ENCODE results near the gene PDK3. TPM values are rescaled to one million over a fixed set of nuclear protein-coding genes. Genes with fewer than 3 reads are reported as not detected.

PDK3 gene
- total and polyA plus RNA-seq, 2 experiments from 2014 or later = 22.5 to 23.4 TPM

GRCh38 chrX:24427747-24428019 lies 37.4 kb upstream of the PDK3 start:
- Histone ChIP-seq H3K9me2 (replicated peaks; ENCODE audit: insufficient read depth) (no peaks in the 10 kb centered on the region), H3K27ac (peak overlapping the region; percentile 77), H3K4me1 (ENCODE audit: insufficient read depth) (peaks cover 16% of the 10 kb centered on the region), H3K79me2 (no peaks in the 10 kb centered on the region), H3K36me3 (replicated peaks; ENCODE audit: insufficient read depth, low read depth) (no peaks in the 10 kb centered on the region), H3K4me2 (no peak overlapping the region), H2AFZ (no peak overlapping the region), H3K27me3 (no peaks in the 10 kb centered on the region), H4K20me1 (ENCODE audit: insufficient read depth, poor library complexity, severe bottlenecking) (no peaks in the 10 kb centered on the region), H3K4me3 (no peak overlapping the region), H3K9me3 (ENCODE audit: low read depth) (no peaks in the 10 kb centered on the region)
- TF ChIP-seq EZH2phosphoT487 (IDR thresholded peaks at IDR 0.05; ENCODE audit: low read depth, severe bottlenecking, unreplicated experiment) (no peak), CTCF (IDR thresholded peaks at IDR 0.05; ENCODE audit: poor library complexity) (no peak), EZH2 (IDR thresholded peaks at IDR 0.05; ENCODE audit: borderline replicate concordance) (no peak)
- 62% methylated on average over 1 of the region's 1 CpG for WGBS (ENCODE audit: low lambda C conversion rate, missing lambda C conversion rate)
- no peak for DNase-seq (ENCODE audit: low spot score)

GRCh38 chrX:24428516-24428915 lies 36.6 kb upstream of the PDK3 start:
- Histone ChIP-seq H3K4me1 (ENCODE audit: insufficient read depth) (peaks cover 16% of the 10 kb centered on the region), H3K9me2 (replicated peaks; ENCODE audit: insufficient read depth) (no peaks in the 10 kb centered on the region), H3K36me3 (replicated peaks; ENCODE audit: insufficient read depth, low read depth) (no peaks in the 10 kb centered on the region), H3K79me2 (no peaks in the 10 kb centered on the region), H3K4me3 (no peak overlapping the region), H3K27me3 (no peaks in the 10 kb centered on the region), H4K20me1 (ENCODE audit: insufficient read depth, poor library complexity, severe bottlenecking) (no peaks in the 10 kb centered on the region), H3K27ac (peak overlapping the region; percentile 77), H3K4me2 (no peak overlapping the region), H3K9me3 (ENCODE audit: low read depth) (no peaks in the 10 kb centered on the region), H2AFZ (no peak overlapping the region)
- TF ChIP-seq EZH2 (IDR thresholded peaks at IDR 0.05; ENCODE audit: borderline replicate concordance) = no peak
- WGBS (ENCODE audit: low lambda C conversion rate, missing lambda C conversion rate) = 93% methylated on average over 4 of the region's 4 CpGs
- DNase-seq (ENCODE audit: low spot score) = no peak

- Histone ChIP-seq H3K4me3 (no peak overlapping the region), H3K9me3 (ENCODE audit: low read depth) (no peaks in the 10 kb centered on the region), H3K9me2 (replicated peaks; ENCODE audit: insufficient read depth) (no peaks in the 10 kb centered on the region), H4K20me1 (ENCODE audit: insufficient read depth, poor library complexity, severe bottlenecking) (no peaks in the 10 kb centered on the region), H3K27me3 (no peaks in the 10 kb centered on the region), H3K4me2 (no peak overlapping the region), H3K36me3 (replicated peaks; ENCODE audit: insufficient read depth, low read depth) (no peaks in the 10 kb centered on the region), H3K79me2 (no peaks in the 10 kb centered on the region), H3K27ac (no peak overlapping the region), H2AFZ (no peak overlapping the region), H3K4me1 (ENCODE audit: insufficient read depth) (no peaks in the 10 kb centered on the region)
- TF ChIP-seq EZH2phosphoT487 (IDR thresholded peaks at IDR 0.05; ENCODE audit: low read depth, severe bottlenecking, unreplicated experiment) (no peak), CTCF (IDR thresholded peaks at IDR 0.05; ENCODE audit: poor library complexity) (no peak), EZH2 (IDR thresholded peaks at IDR 0.05; ENCODE audit: borderline replicate concordance) (no peak)
- no peak for DNase-seq (ENCODE audit: low spot score)
Observed at GRCh38 chrX:24435060-24435459, 30.0 kb upstream of the PDK3 start.

- Histone ChIP-seq H3K9me3 (ENCODE audit: low read depth) (no peaks in the 10 kb centered on the region), H4K20me1 (ENCODE audit: insufficient read depth, poor library complexity, severe bottlenecking) (no peaks in the 10 kb centered on the region), H3K79me2 (no peaks in the 10 kb centered on the region), H3K36me3 (replicated peaks; ENCODE audit: insufficient read depth, low read depth) (no peaks in the 10 kb centered on the region), H3K4me2 (no peak overlapping the region), H3K4me3 (no peak overlapping the region), H3K4me1 (ENCODE audit: insufficient read depth) (no peaks in the 10 kb centered on the region), H3K27ac (no peak overlapping the region), H2AFZ (no peak overlapping the region), H3K27me3 (no peaks in the 10 kb centered on the region), H3K9me2 (replicated peaks; ENCODE audit: insufficient read depth) (no peaks in the 10 kb centered on the region)
- 67% methylated on average over 4 of the region's 4 CpGs for WGBS (ENCODE audit: low lambda C conversion rate, missing lambda C conversion rate)
- DNase-seq (ENCODE audit: low spot score) = no peak
- TF ChIP-seq EZH2 (IDR thresholded peaks at IDR 0.05; ENCODE audit: borderline replicate concordance) = no peak
- no peak for TF ChIP-seq CTCF (IDR thresholded peaks at IDR 0.05; ENCODE audit: poor library complexity)
- TF ChIP-seq EZH2phosphoT487 (IDR thresholded peaks at IDR 0.05; ENCODE audit: low read depth, severe bottlenecking, unreplicated experiment) = no peak
Observed at GRCh38 chrX:24443918-24444317, 21.2 kb upstream of the PDK3 start.

All from hepatocyte (in vitro differentiated cells).